ENCODE results near the gene MRPL46. TPM values are rescaled to one million over a fixed set of nuclear protein-coding genes. Genes with fewer than 3 reads are reported as not detected.

Gene MRPL46
- polyA plus RNA-seq, 1 donor from 2014 or later: 41.0 TPM

DNA sequence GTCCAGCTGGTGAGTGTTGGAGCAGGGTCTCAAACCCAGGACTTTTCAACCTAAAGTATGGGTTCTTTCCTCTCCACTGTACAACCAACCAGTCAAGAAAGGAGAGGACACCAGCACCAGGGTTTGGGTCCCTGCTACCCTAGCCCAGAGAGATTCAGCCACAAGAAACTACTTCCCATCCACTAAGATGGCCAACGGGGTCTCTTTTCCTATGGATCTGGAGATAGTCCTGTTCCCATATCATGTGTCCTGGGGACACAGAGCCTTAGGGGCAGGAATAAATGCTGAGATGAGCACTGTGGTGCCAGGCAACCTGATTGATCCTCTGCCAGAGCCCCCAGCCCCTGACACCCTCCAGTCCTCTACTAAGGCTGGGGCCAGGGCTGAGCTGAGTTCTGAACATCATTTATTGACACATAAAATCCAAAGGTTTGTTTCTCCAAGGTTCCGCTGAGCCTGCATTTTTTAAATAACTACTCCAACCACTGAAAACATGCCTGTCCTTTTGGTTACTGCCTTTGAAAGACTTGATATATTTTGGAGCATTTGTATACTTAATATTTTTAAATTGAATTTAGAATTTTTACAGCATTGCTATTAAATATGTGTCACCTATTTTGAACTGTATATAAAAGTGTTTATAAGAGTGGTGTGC is 26.0 kb downstream of the MRPL46 start:
- no peak overlapping the region for H2AFZ ChIP-seq (ENCODE audit: low read depth, low read length)
- no peaks in the 10 kb centered on the region for H3K27me3 ChIP-seq (ENCODE audit: insufficient read depth, low read depth, low read length)
- H3K4me2 ChIP-seq (ENCODE audit: low read length): no peak overlapping the region
- no peaks in the 10 kb centered on the region for H3F3A ChIP-seq (ENCODE audit: insufficient read depth, low read length, poor library complexity, severe bottlenecking)
- TF ChIP-seq POLR2AphosphoS5 (IDR thresholded peaks at IDR 0.05) (no peak), MXI1 (conservative IDR thresholded peaks at IDR 0.05; ENCODE audit: poor library complexity, severe bottlenecking) (no peak), EP300 (conservative IDR thresholded peaks at IDR 0.05; ENCODE audit: poor library complexity, severe bottlenecking) (no peak), TAF1 (IDR thresholded peaks at IDR 0.05; ENCODE audit: low read depth) (no peak), EZH2 (IDR thresholded peaks at IDR 0.05; ENCODE audit: borderline replicate concordance, insufficient read depth, low read length, poor library complexity, severe bottlenecking) (no peak)
- TF ChIP-seq, protein P1, sequence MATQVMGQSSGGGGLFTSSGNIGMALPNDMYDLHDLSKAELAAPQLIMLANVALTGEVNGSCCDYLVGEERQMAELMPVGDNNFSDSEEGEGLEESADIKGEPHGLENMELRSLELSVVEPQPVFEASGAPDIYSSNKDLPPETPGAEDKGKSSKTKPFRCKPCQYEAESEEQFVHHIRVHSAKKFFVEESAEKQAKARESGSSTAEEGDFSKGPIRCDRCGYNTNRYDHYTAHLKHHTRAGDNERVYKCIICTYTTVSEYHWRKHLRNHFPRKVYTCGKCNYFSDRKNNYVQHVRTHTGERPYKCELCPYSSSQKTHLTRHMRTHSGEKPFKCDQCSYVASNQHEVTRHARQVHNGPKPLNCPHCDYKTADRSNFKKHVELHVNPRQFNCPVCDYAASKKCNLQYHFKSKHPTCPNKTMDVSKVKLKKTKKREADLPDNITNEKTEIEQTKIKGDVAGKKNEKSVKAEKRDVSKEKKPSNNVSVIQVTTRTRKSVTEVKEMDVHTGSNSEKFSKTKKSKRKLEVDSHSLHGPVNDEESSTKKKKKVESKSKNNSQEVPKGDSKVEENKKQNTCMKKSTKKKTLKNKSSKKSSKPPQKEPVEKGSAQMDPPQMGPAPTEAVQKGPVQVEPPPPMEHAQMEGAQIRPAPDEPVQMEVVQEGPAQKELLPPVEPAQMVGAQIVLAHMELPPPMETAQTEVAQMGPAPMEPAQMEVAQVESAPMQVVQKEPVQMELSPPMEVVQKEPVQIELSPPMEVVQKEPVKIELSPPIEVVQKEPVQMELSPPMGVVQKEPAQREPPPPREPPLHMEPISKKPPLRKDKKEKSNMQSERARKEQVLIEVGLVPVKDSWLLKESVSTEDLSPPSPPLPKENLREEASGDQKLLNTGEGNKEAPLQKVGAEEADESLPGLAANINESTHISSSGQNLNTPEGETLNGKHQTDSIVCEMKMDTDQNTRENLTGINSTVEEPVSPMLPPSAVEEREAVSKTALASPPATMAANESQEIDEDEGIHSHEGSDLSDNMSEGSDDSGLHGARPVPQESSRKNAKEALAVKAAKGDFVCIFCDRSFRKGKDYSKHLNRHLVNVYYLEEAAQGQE (IDR thresholded peaks at IDR 0.05; ENCODE audit: borderline replicate concordance): no peak
- no peak overlapping the region for H3K9ac ChIP-seq (ENCODE audit: low read length)
- no peaks in the 10 kb centered on the region for H4K20me1 ChIP-seq (ENCODE audit: insufficient read depth)
- no peak overlapping the region for H3K4me3 ChIP-seq (ENCODE audit: low read length)
- no peak overlapping the region for H3K27ac ChIP-seq (ENCODE audit: low read length)
- H3K79me2 ChIP-seq (replicated peaks; ENCODE audit: insufficient read depth, low read length): no peaks in the 10 kb centered on the region
- no peaks in the 10 kb centered on the region for H3K9me3 ChIP-seq (ENCODE audit: low read length)
- H3K36me3 ChIP-seq (ENCODE audit: insufficient read depth, low read length): no peaks in the 10 kb centered on the region
- H3K9me2 ChIP-seq (ENCODE audit: insufficient read depth, low read length): no peaks in the 10 kb centered on the region

DNA sequence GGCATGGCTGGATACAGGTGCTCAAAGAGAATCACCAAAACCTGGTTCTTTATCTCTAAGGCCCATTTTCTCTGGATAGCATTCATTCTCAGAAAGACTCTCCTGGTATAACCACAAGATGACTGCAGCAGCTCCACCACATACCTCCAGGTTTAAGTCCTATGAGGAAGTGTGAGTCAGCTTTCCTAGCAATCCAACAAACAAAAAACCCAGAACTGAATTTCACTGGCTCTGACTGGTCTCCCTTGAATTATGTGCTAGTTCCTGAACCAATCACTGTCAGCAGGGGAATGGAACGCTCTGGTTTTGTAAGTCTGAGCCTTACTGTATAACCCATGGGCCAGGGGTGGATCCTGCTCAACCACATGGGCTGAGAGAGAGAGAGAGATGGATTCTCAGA is 27.2 kb downstream of the MRPL46 start:
- Histone ChIP-seq H3K4me2 (ENCODE audit: low read length) (no peak overlapping the region), H3K36me3 (ENCODE audit: insufficient read depth, low read length) (no peaks in the 10 kb centered on the region)
- no peak for TF ChIP-seq TAF1 (IDR thresholded peaks at IDR 0.05; ENCODE audit: low read depth)
- no peak for TF ChIP-seq EZH2 (IDR thresholded peaks at IDR 0.05; ENCODE audit: borderline replicate concordance, insufficient read depth, low read length, poor library complexity, severe bottlenecking)
- TF ChIP-seq SMC3 (conservative IDR thresholded peaks at IDR 0.05; ENCODE audit: poor library complexity): no peak

DNA sequence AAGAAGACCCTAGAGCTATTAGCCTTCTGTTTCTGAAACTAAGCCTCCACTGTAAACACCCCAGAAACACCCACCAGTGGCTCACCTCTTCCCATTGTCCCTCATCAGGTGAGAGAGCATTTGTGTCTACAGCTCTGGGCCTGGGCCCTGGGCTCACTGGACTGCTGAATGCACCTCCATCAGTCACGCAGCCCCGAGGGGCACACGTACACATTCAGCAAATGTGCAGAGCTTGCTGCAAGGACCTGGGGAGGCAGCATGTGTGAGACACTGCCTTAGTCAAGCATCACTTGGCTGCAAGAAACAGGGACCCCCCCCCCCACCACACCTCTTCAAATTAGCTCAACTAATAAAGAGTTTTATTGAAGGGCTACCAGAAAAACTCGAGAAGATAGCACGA is 29.0 kb downstream of the MRPL46 start:
- Histone ChIP-seq H3K36me3 (ENCODE audit: insufficient read depth, low read length) (no peaks in the 10 kb centered on the region), H3K9me2 (ENCODE audit: insufficient read depth, low read length) (no peaks in the 10 kb centered on the region), H3K79me2 (replicated peaks; ENCODE audit: insufficient read depth, low read length) (no peaks in the 10 kb centered on the region), H3K27ac (ENCODE audit: low read length) (no peak overlapping the region), H2AFZ (ENCODE audit: low read depth, low read length) (no peak overlapping the region), H3K4me3 (ENCODE audit: low read length) (no peak overlapping the region), H3K9me3 (ENCODE audit: low read length) (no peaks in the 10 kb centered on the region), H3K27me3 (ENCODE audit: insufficient read depth, low read depth, low read length) (no peaks in the 10 kb centered on the region), H3K4me2 (ENCODE audit: low read length) (no peak overlapping the region), H3F3A (ENCODE audit: insufficient read depth, low read length, poor library complexity, severe bottlenecking) (no peaks in the 10 kb centered on the region), H4K20me1 (ENCODE audit: insufficient read depth) (no peaks in the 10 kb centered on the region), H3K9ac (ENCODE audit: low read length) (no peak overlapping the region)
- TF ChIP-seq EP300 (conservative IDR thresholded peaks at IDR 0.05; ENCODE audit: poor library complexity, severe bottlenecking) (no peak), POLR2AphosphoS5 (IDR thresholded peaks at IDR 0.05) (no peak), RAD21 (conservative IDR thresholded peaks at IDR 0.05) (no peak), TAF1 (IDR thresholded peaks at IDR 0.05; ENCODE audit: low read depth) (no peak), EZH2 (IDR thresholded peaks at IDR 0.05; ENCODE audit: borderline replicate concordance, insufficient read depth, low read length, poor library complexity, severe bottlenecking) (no peak), MXI1 (conservative IDR thresholded peaks at IDR 0.05; ENCODE audit: poor library complexity, severe bottlenecking) (no peak), SMC3 (conservative IDR thresholded peaks at IDR 0.05; ENCODE audit: poor library complexity) (no peak)
- TF ChIP-seq, protein P1 (IDR thresholded peaks at IDR 0.05; ENCODE audit: borderline replicate concordance): no peak
- TF ChIP-seq, protein P2, sequence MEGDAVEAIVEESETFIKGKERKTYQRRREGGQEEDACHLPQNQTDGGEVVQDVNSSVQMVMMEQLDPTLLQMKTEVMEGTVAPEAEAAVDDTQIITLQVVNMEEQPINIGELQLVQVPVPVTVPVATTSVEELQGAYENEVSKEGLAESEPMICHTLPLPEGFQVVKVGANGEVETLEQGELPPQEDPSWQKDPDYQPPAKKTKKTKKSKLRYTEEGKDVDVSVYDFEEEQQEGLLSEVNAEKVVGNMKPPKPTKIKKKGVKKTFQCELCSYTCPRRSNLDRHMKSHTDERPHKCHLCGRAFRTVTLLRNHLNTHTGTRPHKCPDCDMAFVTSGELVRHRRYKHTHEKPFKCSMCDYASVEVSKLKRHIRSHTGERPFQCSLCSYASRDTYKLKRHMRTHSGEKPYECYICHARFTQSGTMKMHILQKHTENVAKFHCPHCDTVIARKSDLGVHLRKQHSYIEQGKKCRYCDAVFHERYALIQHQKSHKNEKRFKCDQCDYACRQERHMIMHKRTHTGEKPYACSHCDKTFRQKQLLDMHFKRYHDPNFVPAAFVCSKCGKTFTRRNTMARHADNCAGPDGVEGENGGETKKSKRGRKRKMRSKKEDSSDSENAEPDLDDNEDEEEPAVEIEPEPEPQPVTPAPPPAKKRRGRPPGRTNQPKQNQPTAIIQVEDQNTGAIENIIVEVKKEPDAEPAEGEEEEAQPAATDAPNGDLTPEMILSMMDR (IDR thresholded peaks at IDR 0.05; ENCODE audit: poor library complexity, severe bottlenecking): no peak

More for the DNA sequence above, 27.2 kb downstream of the MRPL46 start:
- no peak overlapping the region for H2AFZ ChIP-seq (ENCODE audit: low read depth, low read length)
- H3K9me3 ChIP-seq (ENCODE audit: low read length): no peaks in the 10 kb centered on the region
- no peak overlapping the region for H3K4me3 ChIP-seq (ENCODE audit: low read length)
- no peak overlapping the region for H3K9ac ChIP-seq (ENCODE audit: low read length)
- H4K20me1 ChIP-seq (ENCODE audit: insufficient read depth): no peaks in the 10 kb centered on the region
- no peaks in the 10 kb centered on the region for H3K79me2 ChIP-seq (replicated peaks; ENCODE audit: insufficient read depth, low read length)
- H3K9me2 ChIP-seq (ENCODE audit: insufficient read depth, low read length): no peaks in the 10 kb centered on the region
- H3K27ac ChIP-seq (ENCODE audit: low read length): no peak overlapping the region
- no peaks in the 10 kb centered on the region for H3K27me3 ChIP-seq (ENCODE audit: insufficient read depth, low read depth, low read length)
- no peaks in the 10 kb centered on the region for H3F3A ChIP-seq (ENCODE audit: insufficient read depth, low read length, poor library complexity, severe bottlenecking)
